ENCODE results near the gene PYURF.

The PYURF gene

DNA sequence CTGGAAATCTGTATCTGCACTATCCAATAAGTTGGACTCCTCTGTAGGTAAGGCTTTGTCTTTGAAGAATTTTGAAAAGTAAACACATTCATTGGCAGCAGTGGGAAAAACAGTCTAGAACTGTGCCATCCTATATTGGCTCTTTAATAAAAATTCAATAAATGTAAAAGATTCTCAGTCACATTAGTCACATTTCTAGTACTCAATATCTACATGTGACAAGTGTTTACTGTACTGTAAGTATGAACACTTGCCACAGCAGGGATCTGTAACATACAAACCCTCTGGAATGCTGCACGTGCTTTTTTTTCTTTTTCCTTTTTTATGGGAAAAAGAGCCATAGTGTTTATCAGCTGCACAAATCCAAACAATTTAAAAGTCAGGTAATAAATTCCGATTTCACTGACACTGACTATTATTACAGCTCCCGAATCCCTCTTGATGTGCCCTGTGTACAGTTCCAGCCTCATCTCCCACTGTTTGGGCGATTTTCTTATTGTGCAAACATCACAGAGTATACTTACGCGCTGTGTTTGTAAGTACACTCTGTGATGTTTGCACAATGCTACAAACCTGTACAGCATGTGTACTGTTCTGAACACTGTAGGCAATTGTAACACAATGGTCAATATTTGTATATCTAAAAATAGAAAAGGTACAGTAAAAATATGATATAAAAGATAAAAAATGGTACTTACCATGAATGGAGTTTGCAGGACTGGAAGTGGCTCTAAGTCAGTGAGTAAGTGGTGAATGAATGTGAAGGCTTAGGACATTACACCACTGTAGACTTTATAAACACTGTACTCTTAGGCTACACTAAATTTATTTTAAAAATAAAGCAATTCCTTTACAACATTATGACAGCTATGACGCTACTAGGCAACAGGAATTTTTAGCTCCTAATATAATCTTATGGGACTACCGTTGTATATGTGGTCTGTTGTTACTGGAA, 8.7 kb downstream of the PYURF start:
- no peak for DNase-seq (ENCODE audit: extremely low spot score, insufficient read length, low read depth)
- FAIRE-seq: no peak

DNA sequence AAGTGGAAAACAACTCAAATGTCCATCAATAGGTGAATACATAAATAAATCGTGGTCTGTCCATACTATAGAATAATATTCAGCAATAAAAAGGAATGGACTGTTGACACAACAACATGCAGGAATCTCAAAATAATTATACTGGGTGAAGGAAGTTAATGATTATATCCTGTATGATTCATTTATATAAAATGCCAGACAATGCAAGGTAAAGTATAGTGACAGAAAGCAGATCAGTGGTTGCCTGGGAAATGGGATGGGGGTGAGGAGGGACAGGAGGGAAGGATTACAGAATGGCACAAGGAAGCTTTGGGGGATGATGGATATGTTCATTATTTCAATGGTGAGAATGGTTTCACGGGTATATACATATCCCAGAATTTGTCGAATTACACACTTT, 12.3 kb downstream of the PYURF start:
- DNase-seq (ENCODE audit: extremely low spot score, insufficient read length, low read depth) (no peak), FAIRE-seq (no peak)

DNA sequence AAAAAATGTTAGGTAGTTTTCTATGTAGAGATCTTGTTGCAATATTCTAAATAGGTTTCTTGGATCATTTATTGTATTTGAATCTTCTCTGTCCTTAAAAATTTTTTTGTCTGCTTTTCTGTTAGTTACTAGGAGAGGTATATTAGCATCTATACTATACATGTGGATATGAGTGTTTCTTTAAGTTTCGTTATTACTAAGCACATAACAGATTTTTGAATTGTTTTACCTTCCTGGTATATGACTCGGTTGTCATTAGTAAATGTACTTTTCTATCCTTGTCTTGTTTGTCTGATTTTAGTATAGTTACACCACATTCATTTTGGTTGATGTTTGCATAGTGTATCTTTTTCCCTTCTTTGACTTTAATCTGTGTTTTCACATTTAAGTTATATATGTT, 20.2 kb downstream of the PYURF start:
- FAIRE-seq (no peak), DNase-seq (ENCODE audit: extremely low spot score, insufficient read length, low read depth) (no peak)

DNA sequence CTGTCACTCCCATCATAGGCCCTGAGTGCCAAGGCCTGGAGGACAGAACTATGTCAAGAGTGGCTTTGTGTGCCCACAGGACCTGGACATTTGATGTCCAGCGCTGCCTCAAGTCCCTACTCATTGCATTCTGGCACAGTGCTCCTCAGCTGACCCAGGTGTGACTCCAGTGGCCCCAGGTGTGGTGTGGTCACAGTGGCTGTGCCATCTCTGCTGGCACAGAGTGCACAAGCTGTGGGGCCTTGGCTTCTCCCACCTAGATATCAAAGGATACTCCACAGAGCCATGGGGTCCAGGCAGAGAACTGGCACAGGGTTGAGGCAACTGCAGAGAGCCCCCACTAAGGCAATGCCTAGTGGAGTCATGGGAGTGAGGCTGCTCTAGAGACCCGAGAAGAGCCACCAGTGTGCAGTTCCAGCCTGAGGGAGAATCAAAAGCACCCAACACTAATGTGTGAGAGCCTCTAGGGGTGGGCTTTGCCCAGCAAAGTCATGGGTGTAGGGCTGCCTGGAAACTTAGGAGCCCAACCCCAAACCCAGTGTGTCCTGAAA, 25.6 kb downstream of the PYURF start:
- no peak for DNase-seq (ENCODE audit: extremely low spot score, insufficient read length, low read depth)
- FAIRE-seq: no peak

DNA sequence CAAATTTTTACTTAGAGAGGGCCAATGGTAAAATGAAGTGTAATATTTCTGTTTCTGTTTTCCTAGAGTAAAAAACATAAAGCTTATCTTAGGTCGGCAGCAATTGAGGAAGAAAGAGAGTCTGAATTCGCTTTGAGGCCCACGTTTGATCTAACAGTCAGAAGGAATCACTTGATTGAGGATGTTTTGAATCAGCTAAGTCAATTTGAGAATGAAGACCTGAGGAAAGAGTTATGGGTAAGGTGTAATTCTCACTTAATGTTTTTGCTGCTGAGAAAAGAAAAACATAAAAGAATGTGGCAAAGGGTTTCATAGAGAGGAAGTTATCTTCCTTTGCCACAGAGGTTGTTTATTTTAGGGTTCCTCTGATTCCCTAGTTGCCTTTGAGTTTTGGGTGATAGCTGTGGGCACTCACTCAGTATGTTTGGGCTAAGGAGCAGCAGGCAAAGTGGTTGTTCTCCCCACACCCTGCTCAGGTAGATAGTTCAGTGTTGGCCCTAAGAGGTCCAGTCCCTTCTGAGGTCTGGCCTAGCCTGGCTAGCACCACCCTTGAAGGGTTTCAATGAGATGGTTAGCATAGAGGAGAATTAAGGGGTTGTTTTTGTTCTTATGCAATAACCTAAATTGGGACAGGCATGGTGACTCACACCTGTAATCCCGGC, 34.3 kb downstream of the PYURF start:
- no peak for FAIRE-seq
- no peak for DNase-seq (ENCODE audit: extremely low spot score, insufficient read length, low read depth)

DNA sequence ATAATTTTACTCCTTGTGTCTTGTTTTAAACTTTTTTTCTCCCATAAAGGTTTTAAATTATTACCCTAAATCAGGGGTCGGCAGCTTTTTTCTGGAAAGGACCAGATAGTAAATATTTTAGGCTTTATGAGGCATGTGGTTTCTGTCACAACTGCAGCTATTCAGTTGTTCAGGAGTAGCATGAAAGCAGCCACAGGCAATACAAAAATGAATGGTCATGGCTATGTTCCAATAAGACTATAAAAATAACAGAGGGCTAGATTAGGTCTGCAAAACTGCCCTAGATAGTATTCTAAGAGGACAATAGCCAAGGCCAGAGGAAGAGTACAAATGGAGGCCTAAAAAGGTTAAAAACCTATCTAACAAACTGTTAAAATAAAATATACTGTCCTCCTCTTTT, 42.0 kb downstream of the PYURF start:
- FAIRE-seq (no peak), DNase-seq (ENCODE audit: extremely low spot score, insufficient read length, low read depth) (no peak)

DNA sequence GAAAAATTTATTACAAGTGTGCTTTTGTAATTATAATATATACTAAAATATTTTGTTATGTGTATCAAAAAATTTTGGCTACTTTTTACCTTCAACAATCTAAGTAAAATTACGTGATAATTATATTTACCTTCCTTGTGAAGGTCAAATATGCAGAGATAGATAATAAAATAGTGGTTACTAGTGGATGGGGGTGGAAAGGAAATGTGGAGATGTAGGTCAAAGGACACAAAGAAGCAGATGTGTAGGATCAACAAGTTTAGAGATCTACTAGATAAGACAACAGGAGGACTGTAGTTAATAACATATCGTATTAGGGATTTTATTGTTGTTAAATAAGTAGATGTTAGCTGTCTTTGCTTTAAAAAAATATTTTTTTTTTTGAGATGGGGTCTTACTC, 45.3 kb downstream of the PYURF start:
- no peak for FAIRE-seq

DNA sequence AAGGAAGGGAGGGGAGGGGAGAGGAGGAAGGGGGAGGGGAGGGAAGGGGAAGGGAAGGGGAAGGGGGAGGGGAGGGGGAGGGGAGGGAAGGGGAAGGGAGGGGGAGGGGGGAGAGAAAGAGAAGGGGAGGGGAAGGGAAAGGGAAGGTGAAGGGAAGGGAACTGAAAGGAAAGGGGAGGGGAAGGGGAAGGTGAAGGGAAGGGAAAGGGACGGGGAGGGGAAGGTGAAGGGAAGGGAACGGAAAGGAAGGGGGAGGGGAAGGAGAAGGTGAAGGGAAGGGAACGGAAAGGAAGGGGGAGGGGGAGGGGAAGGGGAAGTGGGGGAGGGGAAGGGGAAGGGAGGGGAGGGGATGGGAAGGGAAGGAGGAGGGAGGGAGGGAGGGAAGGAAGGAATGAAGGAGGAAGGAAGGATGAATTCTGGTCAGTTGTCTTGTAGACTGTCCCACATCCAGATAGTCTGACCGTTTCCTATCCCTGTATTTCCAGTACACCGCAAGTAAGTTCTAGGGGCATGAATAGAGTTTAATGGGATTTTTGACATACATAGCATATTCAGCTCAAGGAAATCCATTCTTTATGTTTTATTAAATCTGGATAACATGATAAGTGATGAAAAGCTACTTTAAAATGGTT, 46.2 kb downstream of the PYURF start:
- DNase-seq (ENCODE audit: extremely low spot score, insufficient read length, low read depth) (no peak), FAIRE-seq (no peak)

More for the DNA sequence above, 45.3 kb downstream of the PYURF start:
- DNase-seq (ENCODE audit: extremely low spot score, insufficient read length, low read depth): no peak
